HUES6 (cell line): ENCODE data around the gene NECAB3.

Source experiments
- H3K27ac ChIP-seq: 2 replicates; pipeline ENCODE4 v1.7.0; 2013; ENCODE audit warnings: low read depth, mild to moderate bottlenecking, low read length, inconsistent platforms
- H3K27me3 ChIP-seq: 2 replicates; pipeline ENCODE4 v1.6.1; 2013; ENCODE audit warnings: low read length; ENCODE audit not compliant: control insufficient read depth, insufficient read depth
- H3K36me3 ChIP-seq: 2 replicates; pipeline ENCODE4 v1.6.1; 2013; ENCODE audit warnings: low read length; ENCODE audit not compliant: control insufficient read depth, insufficient read depth
- H3K4me1 ChIP-seq: 2 replicates; pipeline ENCODE4 v1.6.1; 2013; ENCODE audit warnings: low read length; ENCODE audit not compliant: control insufficient read depth, insufficient read depth
- H3K4me3 ChIP-seq: 2 replicates; pipeline ENCODE4 v1.5.1; 2013; ENCODE audit warnings: low read depth, low read length
- H3K9ac ChIP-seq: one replicate; pipeline ENCODE4 v1.6.1; 2013; ENCODE audit warnings: mild to moderate bottlenecking, low read length
- H3K9me3 ChIP-seq: 2 replicates; pipeline ENCODE4 v1.6.1; 2013; ENCODE audit warnings: low read depth, low read length; ENCODE audit not compliant: control insufficient read depth, insufficient read depth

Gene NECAB3

DNA sequence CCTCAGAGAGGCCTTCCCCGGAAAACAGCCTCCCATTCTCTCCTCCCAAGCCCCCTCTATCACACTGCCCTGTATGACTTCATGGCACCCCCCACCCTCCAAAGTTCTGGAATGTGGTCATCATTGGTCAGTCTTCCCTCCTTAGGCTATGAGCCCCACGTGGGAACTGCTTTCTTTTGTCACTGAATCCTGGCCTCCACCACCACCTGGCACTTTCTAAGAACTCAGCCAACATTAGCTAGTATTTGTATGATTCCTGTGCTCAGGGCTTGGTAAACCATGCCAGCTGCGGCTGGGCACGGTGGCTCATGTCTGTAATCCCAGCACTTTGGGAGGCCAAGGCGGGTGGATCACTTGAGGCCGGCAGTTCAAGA is 20.4 kb upstream of the NECAB3 start:
- Histone ChIP-seq H3K4me3 (no peak overlapping the region), H3K27ac (no peak overlapping the region), H3K4me1 (peaks cover 12% of the 10 kb centered on the region), H3K27me3 (0 out of 2 replicates have a peak, but pooled peaks cover under 1% of the 10 kb centered on the region), H3K9me3 (peaks cover 13% of the 10 kb centered on the region), H3K36me3 (no peaks in the 10 kb centered on the region), H3K9ac (no peak overlapping the region)

DNA sequence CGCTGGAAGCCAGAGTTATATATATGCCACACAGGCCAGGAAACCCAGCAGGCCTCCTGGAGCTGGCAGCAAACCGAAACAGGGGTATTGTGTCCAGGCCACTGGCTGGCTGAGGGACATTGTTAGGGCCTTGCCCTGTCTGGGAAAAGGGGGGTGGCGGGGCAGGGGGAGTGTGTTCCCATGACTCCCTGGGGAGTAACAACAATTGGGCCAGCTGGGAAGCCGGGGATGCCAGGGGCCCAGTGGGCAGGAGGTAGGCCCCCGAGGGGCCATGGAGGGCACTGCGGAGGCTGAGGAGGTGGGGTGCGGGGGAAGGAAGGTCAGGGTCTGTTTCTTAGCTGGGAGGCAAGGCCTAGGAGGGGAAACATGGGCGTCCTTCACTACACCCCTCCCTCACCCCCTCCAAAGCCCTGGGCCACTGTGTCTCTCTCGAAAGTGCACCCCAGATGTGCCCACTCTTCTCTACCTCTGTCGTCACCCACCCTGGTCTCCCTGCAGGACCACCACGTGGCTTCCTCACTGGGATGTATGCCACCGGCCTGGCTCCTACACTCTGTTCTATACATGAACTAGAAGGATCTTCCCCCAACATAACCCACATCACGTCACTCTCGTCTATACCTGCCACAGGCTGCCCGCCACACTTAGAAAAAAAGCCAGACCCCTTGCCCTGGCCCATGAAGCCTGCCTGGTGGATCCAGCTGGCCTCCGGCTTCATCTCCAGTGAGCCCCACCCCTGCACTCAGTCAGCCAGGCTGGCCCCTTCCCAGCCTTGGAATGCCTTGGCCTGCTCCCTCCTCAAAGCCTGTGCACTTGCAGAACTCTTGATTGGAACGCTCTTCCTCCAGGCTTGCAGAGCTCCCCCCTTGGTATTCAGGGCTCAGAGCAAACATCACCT is 19.8 kb upstream of the NECAB3 start:
- peaks cover 13% of the 10 kb centered on the region for H3K9me3 ChIP-seq
- no peak overlapping the region for H3K4me3 ChIP-seq
- H3K36me3 ChIP-seq = no peaks in the 10 kb centered on the region
- peaks cover 7% of the 10 kb centered on the region; the same call in 1 of the 2 replicates for H3K27me3 ChIP-seq
- peaks cover 12% of the 10 kb centered on the region for H3K4me1 ChIP-seq
- H3K27ac ChIP-seq = no peak overlapping the region
- no peak overlapping the region for H3K9ac ChIP-seq

DNA sequence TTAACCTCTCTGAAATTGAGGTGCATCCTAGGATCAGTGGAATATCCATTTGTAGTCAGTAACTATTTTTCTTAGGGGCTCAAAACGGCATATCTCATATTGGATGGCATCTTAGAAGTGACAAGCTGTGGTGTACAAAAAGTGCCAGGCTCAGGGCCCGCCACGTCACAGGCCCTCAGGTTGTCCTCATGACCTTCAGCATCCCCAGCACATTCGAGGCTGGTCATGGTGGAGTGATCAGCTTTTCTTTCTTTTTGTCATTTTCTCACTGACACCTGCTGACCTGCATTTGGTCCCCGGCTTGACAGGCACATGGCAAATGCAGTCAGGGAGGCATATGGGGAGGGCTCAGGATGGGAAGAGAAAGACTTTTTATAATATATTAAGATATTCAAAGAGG is 19.1 kb upstream of the NECAB3 start:
- H3K9me3 ChIP-seq = peaks cover 13% of the 10 kb centered on the region
- H3K27ac ChIP-seq = no peak overlapping the region
- H3K36me3 ChIP-seq = no peaks in the 10 kb centered on the region
- peaks cover 8% of the 10 kb centered on the region; the same call in 1 of the 2 replicates for H3K27me3 ChIP-seq
- peaks cover 12% of the 10 kb centered on the region for H3K4me1 ChIP-seq
- H3K9ac ChIP-seq = no peak overlapping the region
- H3K4me3 ChIP-seq = no peak overlapping the region

DNA sequence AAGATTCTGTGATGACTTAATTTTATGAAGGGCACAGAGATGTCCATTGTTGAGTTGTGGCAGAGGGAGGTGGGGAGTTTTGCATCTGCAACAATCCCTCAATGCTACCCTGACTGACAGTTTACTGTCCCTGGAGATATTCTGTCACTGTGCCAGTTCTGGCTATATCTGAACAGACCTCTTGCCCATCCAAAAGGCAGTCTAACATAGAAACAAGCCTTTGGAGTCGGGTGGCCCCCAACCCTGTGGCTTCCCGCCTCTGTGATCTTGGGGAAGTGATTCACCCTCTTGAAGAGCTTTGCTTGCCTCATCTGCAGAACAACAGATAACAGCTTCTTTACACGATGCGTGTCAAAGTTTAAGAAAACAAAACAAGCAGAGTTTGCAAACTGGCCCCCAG is 15.7 kb upstream of the NECAB3 start:
- Histone ChIP-seq H3K9me3 (no peaks in the 10 kb centered on the region), H3K9ac (no peak overlapping the region), H3K4me3 (no peak overlapping the region), H3K4me1 (peaks cover 23% of the 10 kb centered on the region), H3K27me3 (peaks cover 8% of the 10 kb centered on the region; the same call in 1 of the 2 replicates), H3K36me3 (no peaks in the 10 kb centered on the region), H3K27ac (no peak overlapping the region)

DNA sequence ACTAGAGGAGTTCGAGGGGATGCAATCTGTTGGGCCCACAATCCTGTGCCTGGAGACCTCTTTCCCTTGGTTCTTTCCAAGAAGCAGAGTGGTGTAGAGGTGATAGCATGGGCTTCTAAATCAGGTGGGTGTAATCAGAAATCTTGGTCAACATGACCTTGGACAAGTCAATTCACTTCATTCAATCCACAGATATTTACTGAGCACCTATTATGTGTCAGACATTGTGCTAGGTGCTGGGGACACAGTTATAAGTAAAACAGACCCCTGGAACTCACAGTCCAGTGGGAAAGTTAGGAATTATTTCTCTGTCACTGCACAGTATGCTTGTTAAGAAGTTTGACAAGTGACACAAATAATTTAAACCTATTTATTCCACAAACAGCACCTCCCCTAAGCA is 15.3 kb upstream of the NECAB3 start:
- no peak overlapping the region for H3K9ac ChIP-seq
- H3K9me3 ChIP-seq = no peaks in the 10 kb centered on the region
- H3K27ac ChIP-seq = no peak overlapping the region
- peaks cover 8% of the 10 kb centered on the region; the same call in 1 of the 2 replicates for H3K27me3 ChIP-seq
- H3K4me1 ChIP-seq = peaks cover 28% of the 10 kb centered on the region
- no peak overlapping the region for H3K4me3 ChIP-seq
- H3K36me3 ChIP-seq = no peaks in the 10 kb centered on the region

DNA sequence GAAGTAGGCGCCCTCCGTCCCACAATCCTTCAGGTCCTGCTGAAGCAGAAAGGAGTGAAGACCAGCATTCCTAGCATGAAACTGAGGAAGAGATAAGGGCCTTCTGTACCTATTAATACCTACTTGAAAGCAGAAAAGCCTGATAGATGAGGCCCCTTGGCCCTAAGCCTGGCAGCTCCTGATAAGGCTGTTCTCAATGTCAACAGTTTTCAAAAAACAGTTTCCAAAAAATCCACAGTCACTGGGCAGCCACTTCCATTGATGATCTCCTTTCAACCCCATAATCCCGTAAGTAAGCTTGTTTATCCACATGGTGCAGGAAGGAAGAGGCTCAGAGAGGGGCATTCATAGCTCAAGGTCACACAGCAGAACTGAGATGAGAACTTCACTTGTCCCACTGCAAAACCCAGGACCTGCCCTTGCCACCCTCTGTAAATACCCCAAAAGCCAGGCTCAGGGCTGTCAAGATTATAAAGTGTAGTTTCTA is 14.8 kb upstream of the NECAB3 start:
- H3K9me3 ChIP-seq = no peaks in the 10 kb centered on the region
- H3K36me3 ChIP-seq = no peaks in the 10 kb centered on the region
- H3K9ac ChIP-seq = no peak overlapping the region
- no peak overlapping the region for H3K27ac ChIP-seq
- no peak overlapping the region for H3K4me3 ChIP-seq
- H3K4me1 ChIP-seq = peaks cover 26% of the 10 kb centered on the region
- peaks cover 8% of the 10 kb centered on the region; the same call in 1 of the 2 replicates for H3K27me3 ChIP-seq

DNA sequence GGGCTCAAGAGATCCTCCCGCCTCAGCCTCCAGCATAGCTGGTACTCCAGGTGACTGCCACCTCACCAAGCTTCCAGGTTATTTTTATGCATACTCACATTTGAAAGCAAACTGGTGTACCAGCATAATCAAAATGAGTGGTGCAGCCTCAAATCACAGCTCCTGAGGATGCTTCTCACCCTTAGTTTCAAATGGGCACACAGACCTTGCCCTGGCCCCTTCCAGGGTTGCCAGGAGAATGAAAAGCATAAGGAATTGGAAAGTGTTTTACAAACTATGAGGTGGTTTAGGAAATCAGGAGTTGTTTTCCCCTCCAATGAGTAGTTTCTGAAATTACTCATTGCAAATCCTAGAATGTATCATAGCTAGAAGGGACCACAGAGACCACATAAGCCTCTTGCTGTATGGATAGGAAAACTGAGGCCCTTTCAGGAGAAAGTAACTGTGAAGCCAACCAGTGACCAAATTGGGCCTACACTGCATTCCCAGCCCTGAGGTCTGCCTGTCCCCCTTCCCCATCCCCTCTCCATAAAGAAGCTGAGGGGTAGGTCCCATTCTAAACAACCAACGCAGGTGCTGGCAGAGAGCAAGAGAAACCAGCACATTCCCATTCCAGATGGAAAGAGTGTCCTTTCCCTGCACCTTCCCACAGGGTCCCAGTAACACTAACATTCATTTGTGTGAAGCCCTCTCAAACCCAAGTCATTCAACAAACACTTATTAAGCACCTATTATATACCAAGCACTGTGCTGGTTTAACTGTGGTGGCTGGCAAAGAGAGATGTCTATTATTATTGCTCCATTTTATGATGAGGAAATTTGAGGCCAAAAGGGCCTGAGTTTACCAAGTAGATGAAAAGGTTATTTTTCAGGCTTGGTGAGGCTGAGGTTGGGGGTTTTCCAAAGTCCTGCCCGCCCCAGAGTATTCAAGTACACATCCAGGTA is 14.0 kb upstream of the NECAB3 start:
- Histone ChIP-seq H3K27ac (no peak overlapping the region), H3K27me3 (peaks cover 8% of the 10 kb centered on the region; the same call in 1 of the 2 replicates), H3K36me3 (no peaks in the 10 kb centered on the region), H3K4me3 (no peak overlapping the region), H3K9me3 (no peaks in the 10 kb centered on the region), H3K9ac (no peak overlapping the region), H3K4me1 (peaks cover 26% of the 10 kb centered on the region)

DNA sequence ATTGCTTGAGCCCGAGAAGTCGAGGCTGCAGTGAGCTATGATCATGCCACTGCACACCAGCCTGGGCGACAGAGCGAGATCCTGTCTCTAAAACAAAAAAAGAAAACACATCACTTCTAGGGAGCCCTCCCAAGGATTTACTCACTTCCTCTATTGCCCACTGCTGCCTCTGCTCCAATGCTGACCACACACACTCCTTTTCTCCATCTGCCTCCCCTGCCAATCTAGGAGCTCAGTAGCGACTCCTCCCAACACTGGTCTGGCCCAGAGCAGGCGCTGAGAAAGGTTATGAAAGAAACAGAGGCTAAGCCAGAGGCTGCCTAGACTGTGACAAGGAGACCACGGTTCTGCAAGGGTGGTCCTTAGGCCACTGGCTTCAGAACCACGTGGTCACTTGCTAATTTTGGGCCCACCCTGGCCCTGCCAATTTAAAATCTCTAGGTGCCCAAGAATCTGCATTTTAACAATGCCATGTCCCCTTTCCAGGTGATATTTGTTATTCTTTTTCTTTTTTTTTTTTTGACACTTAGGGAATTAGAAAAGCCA is 13.2 kb upstream of the NECAB3 start:
- H3K9me3 ChIP-seq = no peaks in the 10 kb centered on the region
- H3K4me1 ChIP-seq = peaks cover 26% of the 10 kb centered on the region
- H3K9ac ChIP-seq = peak overlapping the region; percentile 24
- peaks cover 8% of the 10 kb centered on the region; the same call in 1 of the 2 replicates for H3K27me3 ChIP-seq
- no peak overlapping the region for H3K27ac ChIP-seq
- H3K4me3 ChIP-seq = no peak overlapping the region
- H3K36me3 ChIP-seq = no peaks in the 10 kb centered on the region

DNA sequence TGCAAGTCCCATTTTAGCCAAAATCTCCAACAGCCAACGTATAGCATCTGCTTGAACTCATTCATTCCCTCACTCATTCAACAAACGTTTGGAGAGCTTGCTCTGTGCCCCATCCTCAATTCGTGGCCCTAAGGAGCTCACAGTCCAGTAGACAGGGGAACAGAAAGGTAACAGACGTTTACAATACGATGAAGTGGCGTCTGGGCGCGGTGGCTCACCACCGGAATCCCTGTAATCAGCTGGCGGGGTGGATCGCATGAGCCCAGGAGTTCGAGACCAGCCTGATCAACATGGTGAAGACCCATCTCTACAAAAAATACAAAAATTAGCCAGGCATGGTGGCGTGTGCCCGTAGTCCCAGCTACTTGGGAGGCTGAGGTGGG is 12.7 kb upstream of the NECAB3 start:
- Histone ChIP-seq H3K4me3 (peak overlapping the region; percentile 40), H3K9ac (peak overlapping the region; percentile 24), H3K4me1 (peaks cover 26% of the 10 kb centered on the region), H3K36me3 (no peaks in the 10 kb centered on the region), H3K9me3 (no peaks in the 10 kb centered on the region), H3K27ac (no peak overlapping the region), H3K27me3 (peaks cover 8% of the 10 kb centered on the region; the same call in 1 of the 2 replicates)

DNA sequence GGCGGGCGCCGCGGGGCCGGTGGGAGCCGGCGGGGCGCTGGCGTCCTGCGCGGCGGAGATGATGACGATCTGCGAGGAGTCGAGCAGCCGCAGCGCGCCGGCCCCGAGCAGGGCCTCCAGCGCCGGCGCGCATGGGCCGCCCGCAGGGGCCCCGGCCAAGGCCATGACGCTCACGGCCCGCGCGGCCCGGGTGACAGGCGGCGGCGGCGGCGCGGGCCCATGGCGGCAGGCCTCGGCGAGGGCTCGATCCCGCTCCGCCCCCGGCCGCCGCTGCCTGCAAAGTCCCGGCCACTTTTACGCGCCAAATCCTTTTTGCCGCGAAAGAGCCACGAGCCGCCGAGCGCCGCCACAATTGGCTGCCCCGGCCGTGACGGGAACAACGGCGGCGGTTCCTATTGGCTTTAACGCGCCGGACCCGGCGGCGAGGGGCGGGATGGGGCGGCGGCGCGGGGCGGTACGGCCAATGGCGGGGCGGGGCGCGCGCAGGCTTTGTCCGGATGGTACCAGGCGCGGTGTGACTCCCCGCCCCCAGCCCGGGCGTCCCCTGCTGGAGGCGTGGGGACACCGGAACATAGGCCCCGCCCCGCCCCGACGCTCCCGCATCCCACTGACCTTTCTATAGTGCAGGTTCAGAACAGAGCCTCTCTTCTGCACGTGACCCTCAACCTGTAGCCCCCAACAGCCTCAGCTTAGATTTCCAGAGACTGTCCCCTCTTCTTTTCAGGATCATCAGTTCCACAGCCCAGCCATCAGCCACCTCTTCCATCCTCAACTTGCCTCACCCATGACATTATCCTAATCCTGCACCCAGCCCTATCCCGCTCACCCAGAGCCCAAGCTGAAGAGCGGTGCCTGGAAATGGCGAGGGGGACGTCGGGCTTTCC is 12.1 kb upstream of the NECAB3 start, which contains the start of gene E2F1:
E2F1 (minus strand) TSS at position 286 of the 884 bp plus-strand sequence; CDS start at position 165, 121 bp downstream.
- Histone ChIP-seq H3K9ac (peak within 1 kb of the TSS; percentile 86), H3K27ac (no peak within 1 kb of the TSS)

More for the DNA sequence above, 12.1 kb upstream of the NECAB3 start, which contains the start of gene E2F1:
- H3K36me3 ChIP-seq = no peaks in the 10 kb centered on the region
- H3K4me3 ChIP-seq = peak within 1 kb of the TSS; percentile 86
- H3K27me3 ChIP-seq = peaks cover 8% of the 10 kb centered on the region; the same call in 1 of the 2 replicates
- no peaks in the 10 kb centered on the region for H3K9me3 ChIP-seq
- H3K4me1 ChIP-seq = peaks cover 26% of the 10 kb centered on the region
